WTC11 (cell line): ENCODE data around the gene PGAM1. TPM values are rescaled to one million over a fixed set of nuclear protein-coding genes. Genes with fewer than 3 reads are reported as not detected.

Source experiments
- ATF1 ChIP-seq: sonication (generic); formaldehyde crosslinking; IDR thresholded peaks from 2 replicates; pipeline ENCODE4 v1.8.1; 2023; ENCODE audit warnings: mild to moderate bottlenecking, moderate library complexity, missing genetic modification reagents
- ATF3 ChIP-seq: sonication (generic); formaldehyde crosslinking; conservative IDR thresholded peaks from 2 replicates; pipeline ENCODE4 v1.8.1; 2022; ENCODE audit warnings: mild to moderate bottlenecking, missing genetic modification reagents
- CBFB ChIP-seq: sonication (generic); formaldehyde crosslinking; IDR thresholded peaks from 2 replicates; pipeline ENCODE4 v1.8.1; 2022; ENCODE audit warnings: mild to moderate bottlenecking, low read depth, missing genetic modification reagents
- CDX4 ChIP-seq: fragments of 250-450 bp; sonication (Bioruptor Pico); IDR thresholded peaks from 2 replicates; pipeline ENCODE4 v1.9.0; 2021; ENCODE audit warnings: moderate library complexity, mild to moderate bottlenecking, inconsistent platforms, borderline replicate concordance
- CTCF ChIP-seq: fragments of 200-600 bp; IDR thresholded peaks from 2 replicates; pipeline ENCODE4 v1.8.0; 2022; ENCODE audit warnings: antibody characterized with exemption
- EMX1 ChIP-seq: fragments of 250-450 bp; sonication (Bioruptor Pico); IDR thresholded peaks from 2 replicates; pipeline ENCODE4 v1.8.0; 2021; ENCODE audit warnings: mild to moderate bottlenecking
- IRF2 ChIP-seq: sonication (generic); formaldehyde crosslinking; IDR thresholded peaks from 2 replicates; pipeline ENCODE4 v1.8.0; 2022; ENCODE audit warnings: low read depth, missing genetic modification reagents, borderline replicate concordance
- JAZF1 ChIP-seq: fragments of 250-450 bp; sonication (Bioruptor Pico); IDR thresholded peaks from 2 replicates; pipeline ENCODE4 v1.9.0; 2021; ENCODE audit warnings: moderate library complexity, mild to moderate bottlenecking, inconsistent platforms
- MAX ChIP-seq: sonication (generic); formaldehyde crosslinking; IDR thresholded peaks from 2 replicates; pipeline ENCODE4 v1.8.0; 2022; ENCODE audit warnings: mild to moderate bottlenecking, missing genetic modification reagents
- MLX ChIP-seq: sonication (generic); formaldehyde crosslinking; IDR thresholded peaks from 2 replicates; pipeline ENCODE4 v1.8.1; 2023; ENCODE audit warnings: mild to moderate bottlenecking, missing genetic modification reagents, moderate library complexity
- MXD4 ChIP-seq: fragments of 250-450 bp; sonication (Bioruptor Pico); IDR thresholded peaks from 2 replicates; pipeline ENCODE4 v1.8.0; 2021; ENCODE audit warnings: mild to moderate bottlenecking, moderate library complexity, borderline replicate concordance
- MYBL2 ChIP-seq: sonication (generic); formaldehyde crosslinking; IDR thresholded peaks from 2 replicates; pipeline ENCODE4 v1.8.1; 2023; ENCODE audit warnings: mild to moderate bottlenecking, moderate library complexity, missing genetic modification reagents
- NR2C2 ChIP-seq: sonication (generic); formaldehyde crosslinking; IDR thresholded peaks from 2 replicates; pipeline ENCODE4 v1.8.0; 2022; ENCODE audit warnings: mild to moderate bottlenecking, missing genetic modification reagents
- OVOL2 ChIP-seq: fragments of 250-450 bp; sonication (Bioruptor Pico); IDR thresholded peaks from 2 replicates; pipeline ENCODE4 v1.9.0; 2021; ENCODE audit warnings: mild to moderate bottlenecking, borderline replicate concordance
- PRRX2 ChIP-seq: fragments of 250-450 bp; sonication (Bioruptor Pico); IDR thresholded peaks from 2 replicates; pipeline ENCODE4 v1.8.0; 2021; ENCODE audit warnings: mild to moderate bottlenecking
- RELA ChIP-seq: sonication (generic); formaldehyde crosslinking; IDR thresholded peaks from 2 replicates; pipeline ENCODE4 v1.8.1; 2022; ENCODE audit warnings: missing genetic modification reagents, mild to moderate bottlenecking, borderline replicate concordance
- SMAD3 ChIP-seq: sonication (generic); formaldehyde crosslinking; IDR thresholded peaks from 2 replicates; pipeline ENCODE4 v1.8.0; 2022; ENCODE audit warnings: missing genetic modification reagents, mild to moderate bottlenecking, borderline replicate concordance
- TCF7 ChIP-seq: sonication (generic); formaldehyde crosslinking; IDR thresholded peaks from 2 replicates; pipeline ENCODE4 v1.8.0; 2022; ENCODE audit warnings: mild to moderate bottlenecking, low read depth, missing genetic modification reagents, moderate library complexity
- TEAD1 ChIP-seq: sonication (generic); formaldehyde crosslinking; IDR thresholded peaks from 2 replicates; pipeline ENCODE4 v1.8.0; 2022; ENCODE audit warnings: mild to moderate bottlenecking, missing genetic modification reagents
- TP53 ChIP-seq: sonication (generic); formaldehyde crosslinking; IDR thresholded peaks from 2 replicates; pipeline ENCODE4 v1.8.1; 2023; ENCODE audit warnings: mild to moderate bottlenecking, missing genetic modification reagents
- ZMAT4 ChIP-seq: fragments of 250-450 bp; sonication (Bioruptor Pico); IDR thresholded peaks from 2 replicates; pipeline ENCODE4 v1.9.0; 2021; ENCODE audit warnings: mild to moderate bottlenecking
- ZNF121 ChIP-seq: sonication (generic); formaldehyde crosslinking; IDR thresholded peaks from 2 replicates; pipeline ENCODE4 v1.8.0; 2023; ENCODE audit warnings: missing genetic modification reagents
- ZNF263 ChIP-seq: sonication (generic); formaldehyde crosslinking; IDR thresholded peaks from 2 replicates; pipeline ENCODE4 v1.8.1; 2022; ENCODE audit warnings: low read depth, mild to moderate bottlenecking, moderate library complexity, missing genetic modification reagents
- ZNF281 ChIP-seq: sonication (generic); formaldehyde crosslinking; IDR thresholded peaks from 2 replicates; pipeline ENCODE4 v1.8.0; 2023; ENCODE audit warnings: mild to moderate bottlenecking, missing genetic modification reagents
- ZNF416 ChIP-seq: fragments of 250-450 bp; sonication (Bioruptor Pico); IDR thresholded peaks from 2 replicates; pipeline ENCODE4 v1.9.0; 2021; ENCODE audit warnings: mild to moderate bottlenecking, inconsistent platforms
- ZNF423 ChIP-seq: fragments of 250-450 bp; sonication (Bioruptor Pico); IDR thresholded peaks from 2 replicates; pipeline ENCODE4 v2.1.2; 2022; ENCODE audit warnings: mild to moderate bottlenecking, moderate library complexity
- ZSCAN18 ChIP-seq: fragments of 250-450 bp; sonication (Bioruptor Pico); IDR thresholded peaks from 2 replicates; pipeline ENCODE4 v2.1.2; 2022; ENCODE audit warnings: mild to moderate bottlenecking, moderate library complexity
- total RNA-seq: library from RNA; stranded (reverse); gene quantifications from 3 replicates; pipeline ENCODE4 v1.2.3, GENCODE V29; 2021

The PGAM1 gene
- total RNA-seq, 1 experiment from 2014 or later, result 833 TPM

GRCh38 chr10:97445722-97446639 is 20.0 kb downstream of the PGAM1 start, which contains the start of the genes EXOSC1 and ZDHHC16 (continued):
- 0 out of 2 replicates have a peak, but pooled peaks have one; percentile 14 for TF ChIP-seq TEAD1
- TF ChIP-seq ZNF121, result no peak
- TF ChIP-seq JAZF1, result no peak
- TF ChIP-seq ZNF416 (CRISPR knock-in tag), result 0 out of 2 replicates have a peak, but pooled peaks have one; percentile 54
- TF ChIP-seq ZSCAN18, result no peak
- TF ChIP-seq MXD4 (CRISPR knock-in tag), result no peak
- TF ChIP-seq ZMAT4 (CRISPR knock-in tag), result no peak
- TF ChIP-seq ATF1, result no peak
- no peak for TF ChIP-seq CTCF
- TF ChIP-seq ZNF263 (CRISPR knock-in tag), result no peak
- TF ChIP-seq PRRX2 (CRISPR knock-in tag), result no peak
- no peak for TF ChIP-seq TCF7 (CRISPR knock-in tag)
- TF ChIP-seq EMX1 (CRISPR knock-in tag), result no peak
- peak; percentile 86; the same call in 1 of the 2 replicates for TF ChIP-seq TP53 (CRISPR knock-in tag)
- no peak for TF ChIP-seq CDX4 (CRISPR knock-in tag)
- no peak for TF ChIP-seq ZNF281 (CRISPR knock-in tag)
- TF ChIP-seq CBFB, result 0 out of 2 replicates have a peak, but pooled peaks have one; percentile 44
- TF ChIP-seq IRF2 (CRISPR knock-in tag), result no peak
- TF ChIP-seq MYBL2 (CRISPR knock-in tag), result peak; percentile 77; the same call in 1 of the 2 replicates
- TF ChIP-seq OVOL2, result no peak
- TF ChIP-seq SMAD3, result no peak
- no peak for TF ChIP-seq NR2C2 (CRISPR knock-in tag)
- no peak for TF ChIP-seq MLX (CRISPR knock-in tag)
- TF ChIP-seq ATF3, result no peak
- TF ChIP-seq RELA (CRISPR knock-in tag), result no peak
- peak; percentile 75 for TF ChIP-seq MAX (CRISPR knock-in tag)
- no peak for TF ChIP-seq ZNF423
